Left ventricle myocardium superior (tissue), 1 donor: ENCODE measurements around the gene SKI. TPM values are rescaled to one million over a fixed set of nuclear protein-coding genes. Genes with fewer than 3 reads are reported as not detected.
"Not testable (repeated sequence)": the region's sequence is repeated elsewhere in the genome, so short reads cannot be mapped to it uniquely, and the experiment has no call there.

Experiments used
- ATAC-seq: fragments of 200-7000 bp; cut with Tn5 transposase; one replicate; pipeline ENCODE4 v1.9.1; 2020; ENCODE audit warnings: mild to moderate bottlenecking, moderate library complexity
- DNase-seq: peaks from one replicate; pipeline ENCODE4 v3.0.0-alpha.2; 2020
- intact Hi-C: fragments of 100-400 bp; cut with micrococcal nuclease; formaldehyde crosslinking; loops from one replicate; pipeline ENCODE4 v1.11.0; 2022
- total RNA-seq: library from RNA; stranded (reverse); fragmentation: NEBNext Ultra II Directional; extraction: Animal tissue kit (Norgen Biotek cat#: 25700); gene quantifications from one replicate; pipeline ENCODE4 v1.2.1, GENCODE V29; 2021
- donor health status: DM: no; HTN: yes; CAD: no; lungs with severe emphysema.

Gene SKI
- total RNA-seq, 1 donor from 2014 or later, result 35.3 TPM

DNA sequence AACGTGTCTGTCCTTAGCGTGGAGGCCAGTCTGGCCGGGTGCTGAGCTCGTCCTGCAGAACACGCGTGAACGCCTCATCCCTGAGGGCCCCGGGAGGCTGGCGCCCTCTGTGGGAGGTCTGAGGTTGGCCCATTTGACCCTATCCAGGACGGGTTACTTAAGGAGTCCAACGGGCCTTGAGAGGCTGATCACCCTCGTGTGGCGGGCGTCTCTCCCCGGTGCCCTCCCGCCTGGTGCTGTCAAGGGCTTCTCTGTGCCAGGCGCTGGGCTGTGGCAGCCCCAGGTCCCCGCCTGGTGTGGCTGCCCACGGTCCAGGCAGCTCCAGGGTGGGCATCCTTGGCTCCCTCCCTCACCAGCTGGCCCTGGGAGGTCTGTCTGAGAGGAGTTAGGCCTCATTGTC lies 9.7 kb downstream of the SKI start:
- peak; percentile 54 for DNase-seq
- ATAC-seq, result no peak
- intact Hi-C loops, result no loop called here

DNA sequence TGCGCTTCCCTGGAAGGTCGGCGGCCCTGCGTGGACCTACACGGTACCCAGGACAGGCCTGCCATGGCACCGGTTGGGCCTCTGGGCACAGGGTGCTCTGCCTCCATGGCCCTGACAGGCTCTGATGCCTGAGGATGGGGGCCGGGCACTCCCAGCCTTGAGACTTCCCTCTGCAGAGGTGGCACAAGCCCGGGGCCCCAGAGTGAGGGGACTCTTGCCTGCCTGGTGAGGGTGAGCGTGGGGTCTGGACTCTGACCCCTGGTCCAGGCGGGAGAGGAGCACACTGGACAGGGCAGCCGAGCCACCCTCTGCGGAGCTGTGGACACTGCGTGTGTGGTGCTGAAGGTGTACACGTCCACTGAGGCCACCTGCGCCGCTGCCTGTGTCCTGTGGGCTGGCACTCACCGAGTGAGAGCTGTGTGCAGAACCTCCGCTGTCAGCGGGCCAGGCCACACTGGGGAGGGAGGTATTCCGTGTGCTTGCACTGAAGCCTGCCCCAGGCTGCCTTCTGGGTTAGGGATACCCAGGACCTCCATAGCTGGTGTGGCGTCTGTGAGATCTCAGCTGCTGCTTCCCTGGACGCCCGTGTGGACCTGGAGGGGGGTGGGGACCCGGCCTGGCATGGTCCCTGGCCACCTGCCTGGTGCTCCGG lies 10.4 kb downstream of the SKI start:
- DNase-seq (peak; percentile 59), ATAC-seq (peak; percentile 0)
- intact Hi-C loops, result no loop called here

DNA sequence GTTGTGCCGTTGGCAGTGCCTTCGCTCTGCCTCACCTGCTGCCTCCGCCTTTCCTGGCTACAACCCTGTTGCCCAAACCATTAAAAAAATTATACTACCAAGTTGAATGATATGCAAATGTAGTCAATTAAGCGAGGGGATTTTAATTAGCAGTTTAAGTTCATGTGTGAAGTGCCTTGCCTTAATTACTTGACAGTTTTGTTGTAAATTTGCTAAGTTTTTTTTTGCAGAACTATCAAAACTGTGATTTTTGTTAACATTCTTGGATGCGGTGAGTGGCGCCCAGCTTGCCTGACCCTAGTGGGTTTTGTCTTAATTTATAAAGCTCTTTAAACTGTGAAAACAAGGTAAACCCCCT lies 10.9 kb downstream of the SKI start:
- ATAC-seq, result no peak
- intact Hi-C loops, result no loop called here
- no peak for DNase-seq

DNA sequence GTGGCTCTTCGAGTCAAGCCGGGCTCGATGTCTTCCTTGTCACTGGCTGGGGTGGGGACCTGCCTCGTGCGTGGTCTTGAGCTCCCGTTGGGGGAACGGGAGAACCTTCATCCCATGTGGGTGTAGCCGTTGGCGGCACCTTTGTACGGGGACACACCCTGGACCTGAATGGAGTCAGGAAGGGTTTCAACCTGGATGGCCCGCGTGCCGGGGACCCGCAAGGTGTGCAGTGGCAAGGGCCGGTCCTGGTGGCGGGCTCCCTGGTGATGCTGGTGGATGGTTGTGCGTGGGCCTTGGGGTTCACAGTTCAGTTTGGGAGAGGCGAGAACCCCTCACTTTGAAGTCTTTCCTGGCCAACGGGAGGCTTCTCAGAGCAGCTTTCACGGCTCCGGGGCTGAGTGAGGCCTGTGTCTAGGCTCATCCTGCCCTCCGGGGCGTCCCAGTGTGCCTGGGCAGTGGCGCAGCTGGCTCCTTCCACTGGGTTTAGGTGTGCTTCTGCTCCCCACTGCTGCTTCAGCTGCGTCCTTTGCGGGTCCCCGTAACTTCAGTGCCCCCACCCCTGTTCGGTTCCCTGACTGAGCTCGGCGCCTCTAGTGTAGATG lies 11.4 kb downstream of the SKI start:
- intact Hi-C loops, result no loop called here
- DNase-seq (no peak), ATAC-seq (no peak)

GRCh38 chr1:2240270-2241156 lies 12.4 kb downstream of the SKI start:
- DNase-seq (peak; percentile 88), ATAC-seq (peak; percentile 67)
- intact Hi-C loops, result no loop called here

- ATAC-seq (peak; percentile 19), DNase-seq (peak; percentile 61)
- intact Hi-C loops, result no loop called here
Measured at GRCh38 chr1:2241820-2242219, 13.7 kb downstream of the SKI start.

DNA sequence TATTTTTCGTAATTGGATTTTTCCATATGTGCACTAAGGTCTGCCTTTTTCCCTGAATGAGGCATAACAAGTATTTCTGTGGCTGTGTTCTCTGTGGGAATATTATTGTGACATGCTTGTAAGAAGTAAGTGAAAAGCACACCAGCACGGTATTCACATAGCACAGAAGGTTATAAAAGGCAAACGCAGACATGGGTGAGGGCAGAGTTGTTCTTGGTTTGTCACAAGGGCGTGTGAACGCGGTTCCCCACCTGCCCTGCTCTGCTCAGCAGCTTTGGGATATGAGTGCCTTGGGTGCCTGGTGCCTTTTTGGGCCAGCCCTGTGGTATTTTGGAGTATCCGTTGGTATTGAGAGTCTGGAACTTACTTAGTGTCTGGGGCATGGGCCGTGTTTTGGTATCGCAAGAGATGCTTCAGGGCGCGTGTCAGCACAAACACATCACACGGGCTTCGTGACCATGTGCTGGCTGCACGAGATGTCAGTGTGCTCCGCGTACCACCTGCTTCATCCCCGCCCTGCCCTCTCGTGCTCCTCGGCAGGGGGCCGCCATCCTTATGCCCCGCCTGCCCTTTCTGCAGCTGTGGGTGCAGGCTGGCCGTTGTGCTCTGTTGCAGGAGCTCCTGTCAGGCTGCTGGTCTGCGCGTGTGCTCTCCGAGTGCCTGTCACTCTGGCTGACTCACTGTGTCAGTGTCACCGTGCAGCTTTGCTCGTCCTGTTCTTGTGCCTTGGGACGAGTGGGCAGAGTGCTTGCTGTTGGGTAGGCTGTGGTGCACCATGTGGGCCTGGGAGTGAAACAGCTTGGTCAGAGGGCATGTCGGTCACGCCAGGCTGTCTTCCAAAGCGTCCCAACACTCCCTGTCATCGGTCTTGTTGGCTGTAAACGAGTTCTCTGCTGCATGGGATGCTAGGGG lies 15.0 kb downstream of the SKI start:
- DNase-seq (peak; percentile 67), ATAC-seq (peak; percentile 71)
- intact Hi-C loops, result no loop called here

GRCh38 chr1:2247045-2247394 lies 18.9 kb downstream of the SKI start:
- ATAC-seq, DNase-seq, intact Hi-C loops: not testable (repeated sequence)

DNA sequence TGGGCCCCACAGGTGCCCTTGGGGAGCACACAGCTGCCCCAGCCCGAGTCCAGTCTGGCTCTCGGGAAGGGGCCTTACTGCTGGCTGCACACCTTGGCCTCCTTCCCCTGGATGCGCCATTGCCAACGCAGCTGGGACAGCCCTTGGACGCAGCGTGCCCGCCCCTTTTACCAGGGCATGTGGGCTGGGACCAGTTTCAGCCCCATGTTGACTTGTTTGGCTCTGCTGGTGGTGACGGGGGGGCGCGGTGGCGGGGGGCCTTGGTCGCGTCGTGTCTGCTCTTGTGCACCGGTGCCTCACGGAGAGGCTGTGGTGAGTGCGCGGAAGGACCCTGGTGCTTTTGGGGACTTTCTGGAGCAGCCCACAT lies 19.6 kb downstream of the SKI start:
- peak; percentile 32 for DNase-seq
- intact Hi-C loops, result no loop called here
- no peak for ATAC-seq

- ATAC-seq (no peak), DNase-seq (peak; percentile 32)
- intact Hi-C loops, result no loop called here
Measured at GRCh38 chr1:2248127-2248826, 20.2 kb downstream of the SKI start.

DNA sequence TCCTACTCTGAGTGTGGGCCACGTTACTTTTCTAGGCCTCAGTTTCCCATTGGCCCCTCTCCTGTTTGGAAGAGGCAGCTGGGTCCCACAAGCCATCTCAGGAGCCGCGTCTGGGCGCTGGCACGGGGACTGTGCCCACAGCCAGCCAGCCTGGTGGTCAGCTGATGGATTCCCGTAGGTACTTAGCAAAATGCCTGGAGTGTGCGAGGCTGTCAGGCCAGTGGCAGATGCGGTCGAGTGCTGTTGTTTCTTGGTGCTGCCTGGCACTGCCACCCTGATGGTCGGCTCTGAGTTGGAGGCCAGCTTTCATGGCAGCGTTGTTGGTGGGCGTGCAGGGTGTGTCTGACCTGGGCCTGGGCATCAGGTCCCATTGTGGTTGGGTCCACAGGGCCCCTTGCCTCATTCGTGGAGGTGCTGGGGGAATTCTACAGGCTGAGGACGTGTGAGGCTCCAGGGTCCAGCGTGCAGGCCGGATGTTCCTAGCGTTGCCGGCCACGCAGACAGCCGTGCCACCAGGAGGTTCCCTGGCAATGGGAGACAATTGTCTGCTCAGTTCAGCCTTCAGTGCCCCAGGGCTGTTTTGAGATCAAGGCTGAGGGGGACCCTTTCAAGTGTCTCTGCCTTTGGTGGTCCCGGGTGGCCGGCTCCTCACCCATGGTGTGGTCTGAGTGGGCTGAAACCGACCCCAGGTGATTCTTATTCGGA lies 20.9 kb downstream of the SKI start:
- ATAC-seq, result peak; percentile 11
- peak; percentile 37 for DNase-seq
- intact Hi-C loops, result no loop called here

GRCh38 chr1:2249559-2249906 lies 21.4 kb downstream of the SKI start:
- DNase-seq (no peak), ATAC-seq (no peak)
- intact Hi-C loops, result no loop called here

GRCh38 chr1:2250721-2251281 lies 22.7 kb downstream of the SKI start:
- no peak for DNase-seq
- intact Hi-C loops, result no loop called here
- no peak for ATAC-seq

DNA sequence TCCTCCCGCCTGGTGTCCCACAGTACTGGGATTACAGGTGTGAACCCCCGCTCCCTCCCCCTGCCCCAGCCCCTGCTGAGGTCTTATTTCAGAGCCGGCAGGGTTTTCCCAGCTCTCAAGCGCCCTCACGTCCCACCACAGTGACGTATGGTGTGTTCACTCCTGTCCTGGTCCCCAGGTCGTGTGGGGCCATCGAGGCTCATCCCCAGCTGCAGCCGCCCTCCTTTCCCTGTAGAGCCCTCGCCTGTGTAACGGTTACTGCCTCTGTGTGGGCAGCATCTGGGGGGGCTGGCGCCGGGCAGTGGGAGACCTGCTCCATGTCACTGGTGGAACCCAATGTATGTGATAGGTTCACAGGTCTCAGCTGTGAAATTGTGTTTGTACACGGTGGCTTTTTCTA lies 23.2 kb downstream of the SKI start:
- intact Hi-C loops, result no loop called here
- ATAC-seq (no peak), DNase-seq (no peak)

DNA sequence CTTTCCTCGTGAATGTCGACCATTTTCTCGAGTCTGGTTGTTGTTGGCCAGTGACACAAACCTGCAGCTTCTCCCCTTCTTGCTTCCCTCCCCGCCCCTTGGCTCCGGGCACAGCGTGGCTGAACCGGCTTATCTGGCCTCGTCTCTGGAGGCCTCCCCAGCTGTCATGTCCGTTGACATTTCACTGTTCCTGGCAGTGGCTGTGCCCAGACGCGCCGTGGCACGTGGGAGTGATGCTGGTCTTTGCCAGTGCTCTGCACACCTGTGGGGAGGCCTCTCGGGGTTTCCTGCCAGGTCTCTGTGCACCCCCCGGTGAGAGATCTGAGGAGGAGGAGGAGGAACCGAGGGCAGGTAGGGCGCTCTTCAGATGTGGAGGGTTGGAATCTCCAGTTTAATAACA lies 23.7 kb downstream of the SKI start:
- DNase-seq, result peak; percentile 86

GRCh38 chr1:2252423-2252822 lies 24.3 kb downstream of the SKI start:
- peak; percentile 28 for DNase-seq
- intact Hi-C loops, result no loop called here
- ATAC-seq, result no peak

More for the DNA sequence above, 23.7 kb downstream of the SKI start:
- peak; percentile 83 for ATAC-seq
- intact Hi-C loops, result no loop called here

- intact Hi-C loops, result no loop called here
- DNase-seq (peak; percentile 29), ATAC-seq (no peak)
Measured at GRCh38 chr1:2253036-2253796, 25.1 kb downstream of the SKI start.
